Activated CD4-positive, alpha-beta T cell treated with anti-CD3 and anti-CD28 coated beads for 48 hours (primary cell): ENCODE data around the gene PIGZ.

Experiments used
- DNase-seq: peaks from one replicate; pipeline ENCODE4 v3.0.0-alpha.2; 2020

Gene PIGZ

GRCh38 chr3:196981657-196982056 lies 13.0 kb upstream of the PIGZ start:
- no peak for DNase-seq

GRCh38 chr3:196979545-196979944 lies 10.9 kb upstream of the PIGZ start:
- DNase-seq: no peak

- DNase-seq: no peak
Measured at GRCh38 chr3:196976941-196977340, 8.3 kb upstream of the PIGZ start.

- no peak for DNase-seq
Measured at GRCh38 chr3:196975349-196975748, 6.7 kb upstream of the PIGZ start.

GRCh38 chr3:196974661-196975060 lies 6.0 kb upstream of the PIGZ start:
- DNase-seq: no peak

GRCh38 chr3:196971094-196971698 lies 2.6 kb upstream of the PIGZ start:
- DNase-seq: no peak

GRCh38 chr3:196970547-196971093 lies 2.0 kb upstream of the PIGZ start:
- no peak for DNase-seq

GRCh38 chr3:196969660-196970546 lies 1.3 kb upstream of the PIGZ start:
- DNase-seq: peak; percentile 77

GRCh38 chr3:196969134-196969659 lies 564 bp upstream of the PIGZ start:
- DNase-seq: peak; percentile 59

GRCh38 chr3:196967412-196968232 lies 1.0 kb downstream of the PIGZ start:
- DNase-seq: no peak

GRCh38 chr3:196966526-196967401 lies 1.9 kb downstream of the PIGZ start:
- DNase-seq: no peak

GRCh38 chr3:196965804-196966173 lies 2.8 kb downstream of the PIGZ start:
- DNase-seq: no peak

GRCh38 chr3:196965112-196965803 lies 3.4 kb downstream of the PIGZ start:
- DNase-seq: no peak

GRCh38 chr3:196963631-196963953 lies 5.0 kb downstream of the PIGZ start:
- DNase-seq: no peak

- DNase-seq: no peak
Measured at GRCh38 chr3:196962930-196963630, 5.6 kb downstream of the PIGZ start.

GRCh38 chr3:196962108-196962929 lies 6.3 kb downstream of the PIGZ start:
- DNase-seq: no peak

- no peak for DNase-seq
Measured at GRCh38 chr3:196954832-196955231, 13.8 kb downstream of the PIGZ start.

GRCh38 chr3:196951371-196951770 lies 17.3 kb downstream of the PIGZ start:
- DNase-seq: no peak

- DNase-seq: no peak
Measured at GRCh38 chr3:196949750-196950149, 18.9 kb downstream of the PIGZ start.

GRCh38 chr3:196949285-196949619 lies 19.4 kb downstream of the PIGZ start:
- no peak for DNase-seq
